ENCODE data around the gene SMIM5. TPM values are rescaled to one million over a fixed set of nuclear protein-coding genes. Genes with fewer than 3 reads are reported as not detected.
"Not testable (repeated sequence)": the region's sequence is repeated elsewhere in the genome, so short reads cannot be mapped to it uniquely, and the experiment has no call there.

The SMIM5 gene
- total RNA-seq, 1 experiment from 2014 or later, result not detected

DNA sequence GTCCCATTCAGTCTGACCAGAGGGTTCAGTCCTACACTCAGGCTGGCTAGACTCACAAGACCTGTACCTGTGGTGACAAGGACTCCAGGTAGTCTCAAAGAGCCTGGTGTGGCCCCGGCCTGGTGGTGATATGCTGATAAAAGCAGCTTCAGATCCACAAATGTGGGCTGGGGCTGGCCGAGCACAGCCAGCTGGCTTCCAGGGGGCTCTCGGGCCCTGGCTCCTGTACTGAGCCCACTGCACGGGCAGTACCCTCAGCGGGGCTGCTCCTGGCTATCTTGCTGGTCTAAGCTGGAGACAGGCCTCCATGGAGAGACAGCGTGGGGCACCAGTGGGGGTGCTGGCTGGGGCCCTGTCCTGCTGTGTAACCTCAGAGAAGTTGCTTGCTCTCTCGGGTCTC is 4.3 kb downstream of the SMIM5 start:
- H4K20me1 ChIP-seq (ENCODE audit: insufficient read depth, low read depth, low read length), result peaks cover 21% of the 10 kb centered on the region; the same call in 1 of the 2 replicates
- no peak overlapping the region for H3K4me2 ChIP-seq (ENCODE audit: low read depth, low read length, poor library complexity, severe bottlenecking)
- no peaks in the 10 kb centered on the region for H3K79me2 ChIP-seq (ENCODE audit: low read length)
- H3K9me3 ChIP-seq (ENCODE audit: low read length), result no peaks in the 10 kb centered on the region
- H3K4me1 ChIP-seq (ENCODE audit: low read length), result peaks cover 18% of the 10 kb centered on the region
- H3K9me2 ChIP-seq (replicated peaks; ENCODE audit: insufficient read depth, low read length), result no peaks in the 10 kb centered on the region
- no peaks in the 10 kb centered on the region for H3K27me3 ChIP-seq (ENCODE audit: low read length)
- DNase-seq, result no peak
- no peak overlapping the region for H2AFZ ChIP-seq (ENCODE audit: low read length)
- no peaks in the 10 kb centered on the region for H3K36me3 ChIP-seq (ENCODE audit: insufficient read depth, low read length)
- no peak overlapping the region for H3K9ac ChIP-seq (ENCODE audit: low read length)
- no peak overlapping the region for H3K4me3 ChIP-seq (ENCODE audit: low read length)
- no peak overlapping the region for H3K27ac ChIP-seq (ENCODE audit: low read length)

GRCh38 chr17:75638039-75638438 is 4.8 kb downstream of the SMIM5 start:
- not testable (repeated sequence) for H2AFZ ChIP-seq (ENCODE audit: low read length); H3K4me3 ChIP-seq (ENCODE audit: low read length)
- H4K20me1 ChIP-seq (ENCODE audit: insufficient read depth, low read depth, low read length), result peaks cover 21% of the 10 kb centered on the region; the same call in 1 of the 2 replicates

GRCh38 chr17:75638893-75639292 is 5.7 kb downstream of the SMIM5 start:
- H3K79me2 ChIP-seq (ENCODE audit: low read length), result no peaks in the 10 kb centered on the region
- no peak for DNase-seq
- no peak overlapping the region for H3K4me3 ChIP-seq (ENCODE audit: low read length)
- H4K20me1 ChIP-seq (ENCODE audit: insufficient read depth, low read depth, low read length), result peaks cover 21% of the 10 kb centered on the region; the same call in 1 of the 2 replicates
- no peak overlapping the region for H3K27ac ChIP-seq (ENCODE audit: low read length)
- no peak overlapping the region for H3K9ac ChIP-seq (ENCODE audit: low read length)
- no peaks in the 10 kb centered on the region for H3K9me2 ChIP-seq (replicated peaks; ENCODE audit: insufficient read depth, low read length)
- H3K27me3 ChIP-seq (ENCODE audit: low read length), result no peaks in the 10 kb centered on the region
- no peak overlapping the region for H3K4me2 ChIP-seq (ENCODE audit: low read depth, low read length, poor library complexity, severe bottlenecking)
- peaks cover 9% of the 10 kb centered on the region for H3K4me1 ChIP-seq (ENCODE audit: low read length)
- H2AFZ ChIP-seq (ENCODE audit: low read length), result no peak overlapping the region
- H3K36me3 ChIP-seq (ENCODE audit: insufficient read depth, low read length), result no peaks in the 10 kb centered on the region
- no peaks in the 10 kb centered on the region for H3K9me3 ChIP-seq (ENCODE audit: low read length)

More at GRCh38 chr17:75638039-75638438, 4.8 kb downstream of the SMIM5 start:
- H3K27ac ChIP-seq (ENCODE audit: low read length); H3K27me3 ChIP-seq (ENCODE audit: low read length); H3K9me3 ChIP-seq (ENCODE audit: low read length); DNase-seq; H3K9ac ChIP-seq (ENCODE audit: low read length); H3K9me2 ChIP-seq (replicated peaks; ENCODE audit: insufficient read depth, low read length); H3K4me2 ChIP-seq (ENCODE audit: low read depth, low read length, poor library complexity, severe bottlenecking); H3K36me3 ChIP-seq (ENCODE audit: insufficient read depth, low read length); H3K79me2 ChIP-seq (ENCODE audit: low read length): not testable (repeated sequence)
- peaks cover 17% of the 10 kb centered on the region for H3K4me1 ChIP-seq (ENCODE audit: low read length)

GRCh38 chr17:75639327-75639726 is 6.1 kb downstream of the SMIM5 start:
- H3K4me3 ChIP-seq (ENCODE audit: low read length), result no peak overlapping the region
- H4K20me1 ChIP-seq (ENCODE audit: insufficient read depth, low read depth, low read length), result peaks cover 17% of the 10 kb centered on the region; the same call in 1 of the 2 replicates
- no peak overlapping the region for H3K9ac ChIP-seq (ENCODE audit: low read length)
- no peak overlapping the region for H3K4me2 ChIP-seq (ENCODE audit: low read depth, low read length, poor library complexity, severe bottlenecking)
- no peak overlapping the region for H3K27ac ChIP-seq (ENCODE audit: low read length)
- no peaks in the 10 kb centered on the region for H3K36me3 ChIP-seq (ENCODE audit: insufficient read depth, low read length)
- peaks cover 4% of the 10 kb centered on the region for H3K4me1 ChIP-seq (ENCODE audit: low read length)
- H3K9me3 ChIP-seq (ENCODE audit: low read length), result no peaks in the 10 kb centered on the region
- no peaks in the 10 kb centered on the region for H3K9me2 ChIP-seq (replicated peaks; ENCODE audit: insufficient read depth, low read length)
- no peaks in the 10 kb centered on the region for H3K27me3 ChIP-seq (ENCODE audit: low read length)
- no peak overlapping the region for H2AFZ ChIP-seq (ENCODE audit: low read length)
- DNase-seq, result no peak
- no peaks in the 10 kb centered on the region for H3K79me2 ChIP-seq (ENCODE audit: low read length)

DNA sequence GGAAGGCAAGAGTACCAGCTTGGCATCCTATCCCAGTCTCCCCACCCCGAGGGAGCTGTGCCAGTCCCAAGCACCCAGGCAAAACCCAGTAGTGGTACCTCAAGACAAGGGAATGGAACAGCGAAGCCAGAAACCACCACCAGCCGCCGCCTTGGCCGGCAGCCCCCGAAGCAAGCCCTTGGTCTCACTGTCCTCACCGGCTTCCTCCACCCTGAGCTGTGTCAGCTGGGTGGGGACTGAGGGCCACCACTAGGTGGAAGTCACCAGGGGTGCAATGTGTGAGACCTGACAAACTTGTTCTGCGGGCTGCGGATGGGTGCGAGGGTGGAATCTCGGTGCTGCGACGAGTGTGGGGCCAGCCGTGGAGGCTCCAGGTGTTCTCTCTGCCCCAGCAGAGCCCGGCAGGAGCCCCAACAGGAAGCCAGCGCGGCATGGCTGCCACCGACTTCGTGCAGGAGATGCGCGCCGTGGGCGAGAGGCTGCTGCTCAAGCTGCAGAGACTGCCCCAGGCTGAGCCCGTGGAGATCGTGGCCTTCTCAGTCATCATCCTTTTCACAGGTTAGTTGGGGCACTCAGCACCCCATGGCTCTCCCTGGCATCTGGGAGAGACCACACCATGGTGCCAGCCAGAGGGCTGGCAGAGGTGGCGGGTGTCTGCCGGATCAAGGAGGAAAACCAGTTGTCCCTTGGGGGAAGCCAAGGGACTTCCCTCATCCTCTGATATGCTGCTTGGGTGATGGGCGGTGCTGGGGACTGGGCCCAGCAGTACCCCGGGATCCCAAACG is 6.7 kb downstream of the SMIM5 start:
- Histone ChIP-seq H3K36me3 (ENCODE audit: insufficient read depth, low read length) (no peaks in the 10 kb centered on the region), H3K4me3 (ENCODE audit: low read length) (no peak overlapping the region), H3K27ac (ENCODE audit: low read length) (no peak overlapping the region), H3K9ac (ENCODE audit: low read length) (no peak overlapping the region), H4K20me1 (ENCODE audit: insufficient read depth, low read depth, low read length) (0 out of 2 replicates have a peak, but pooled peaks cover 11% of the 10 kb centered on the region), H3K9me3 (ENCODE audit: low read length) (no peaks in the 10 kb centered on the region), H3K27me3 (ENCODE audit: low read length) (no peaks in the 10 kb centered on the region), H3K79me2 (ENCODE audit: low read length) (no peaks in the 10 kb centered on the region), H3K9me2 (replicated peaks; ENCODE audit: insufficient read depth, low read length) (no peaks in the 10 kb centered on the region), H3K4me2 (ENCODE audit: low read depth, low read length, poor library complexity, severe bottlenecking) (no peak overlapping the region), H3K4me1 (ENCODE audit: low read length) (no peaks in the 10 kb centered on the region), H2AFZ (ENCODE audit: low read length) (no peak overlapping the region)
- DNase-seq, result no peak

GRCh38 chr17:75640556-75641119 is 7.4 kb downstream of the SMIM5 start:
- Histone ChIP-seq H3K4me2 (ENCODE audit: low read depth, low read length, poor library complexity, severe bottlenecking) (no peak overlapping the region), H3K4me1 (ENCODE audit: low read length) (no peaks in the 10 kb centered on the region), H3K27me3 (ENCODE audit: low read length) (no peaks in the 10 kb centered on the region), H3K4me3 (ENCODE audit: low read length) (no peak overlapping the region), H3K79me2 (ENCODE audit: low read length) (no peaks in the 10 kb centered on the region), H3K27ac (ENCODE audit: low read length) (no peak overlapping the region), H2AFZ (ENCODE audit: low read length) (no peak overlapping the region), H4K20me1 (ENCODE audit: insufficient read depth, low read depth, low read length) (0 out of 2 replicates have a peak, but pooled peaks cover 8% of the 10 kb centered on the region), H3K9me2 (replicated peaks; ENCODE audit: insufficient read depth, low read length) (no peaks in the 10 kb centered on the region), H3K9ac (ENCODE audit: low read length) (no peak overlapping the region), H3K36me3 (ENCODE audit: insufficient read depth, low read length) (no peaks in the 10 kb centered on the region), H3K9me3 (ENCODE audit: low read length) (no peaks in the 10 kb centered on the region)
- no peak for DNase-seq

GRCh38 chr17:75641343-75641742 is 8.1 kb downstream of the SMIM5 start:
- H2AFZ ChIP-seq (ENCODE audit: low read length), result no peak overlapping the region
- no peak overlapping the region for H3K4me2 ChIP-seq (ENCODE audit: low read depth, low read length, poor library complexity, severe bottlenecking)
- DNase-seq, result no peak
- H3K4me3 ChIP-seq (ENCODE audit: low read length), result no peak overlapping the region
- H3K4me1 ChIP-seq (ENCODE audit: low read length), result no peaks in the 10 kb centered on the region
- H3K79me2 ChIP-seq (ENCODE audit: low read length), result no peaks in the 10 kb centered on the region
- H3K27me3 ChIP-seq (ENCODE audit: low read length), result no peaks in the 10 kb centered on the region
- no peak overlapping the region for H3K9ac ChIP-seq (ENCODE audit: low read length)
- no peaks in the 10 kb centered on the region for H3K36me3 ChIP-seq (ENCODE audit: insufficient read depth, low read length)
- no peaks in the 10 kb centered on the region for H3K9me3 ChIP-seq (ENCODE audit: low read length)
- no peak overlapping the region for H3K27ac ChIP-seq (ENCODE audit: low read length)
- H4K20me1 ChIP-seq (ENCODE audit: insufficient read depth, low read depth, low read length), result 0 out of 2 replicates have a peak, but pooled peaks cover 8% of the 10 kb centered on the region
- H3K9me2 ChIP-seq (replicated peaks; ENCODE audit: insufficient read depth, low read length), result no peaks in the 10 kb centered on the region

DNA sequence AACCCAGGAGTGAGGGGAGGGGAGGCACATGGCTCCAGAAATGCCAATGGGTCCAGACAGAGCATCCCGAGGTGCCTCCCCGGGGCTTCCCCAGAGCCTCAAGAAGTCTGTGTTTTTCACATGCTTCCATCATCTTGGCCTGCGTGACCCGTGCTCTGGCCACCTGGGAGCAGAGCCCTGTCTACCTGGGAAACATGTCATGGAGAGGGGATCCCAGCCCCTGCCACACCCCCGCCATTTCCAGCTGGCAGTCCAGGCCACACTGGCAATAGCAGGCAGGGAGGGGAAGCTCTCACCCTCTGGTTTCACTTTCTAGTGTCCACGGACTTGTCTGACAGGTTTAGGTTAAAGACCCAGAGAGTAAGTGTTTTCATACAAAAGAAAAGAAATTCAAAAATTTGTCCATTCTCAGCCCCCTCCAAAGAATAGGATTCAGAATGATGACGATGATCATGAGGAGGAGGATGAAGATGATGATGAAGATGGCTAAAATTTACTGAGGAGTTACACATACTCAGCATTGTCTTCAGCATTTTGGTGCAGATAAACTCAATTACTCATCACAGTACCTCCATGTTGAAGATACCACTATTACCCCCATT is 9.0 kb downstream of the SMIM5 start:
- Histone ChIP-seq H3K9me2 (replicated peaks; ENCODE audit: insufficient read depth, low read length) (no peaks in the 10 kb centered on the region), H3K9me3 (ENCODE audit: low read length) (no peaks in the 10 kb centered on the region), H3K9ac (ENCODE audit: low read length) (no peak overlapping the region), H3K27me3 (ENCODE audit: low read length) (no peaks in the 10 kb centered on the region), H2AFZ (ENCODE audit: low read length) (no peak overlapping the region), H3K36me3 (ENCODE audit: insufficient read depth, low read length) (no peaks in the 10 kb centered on the region), H3K4me2 (ENCODE audit: low read depth, low read length, poor library complexity, severe bottlenecking) (no peak overlapping the region), H3K4me1 (ENCODE audit: low read length) (no peaks in the 10 kb centered on the region), H3K4me3 (ENCODE audit: low read length) (no peak overlapping the region), H3K79me2 (ENCODE audit: low read length) (no peaks in the 10 kb centered on the region), H4K20me1 (ENCODE audit: insufficient read depth, low read depth, low read length) (0 out of 2 replicates have a peak, but pooled peaks cover 4% of the 10 kb centered on the region), H3K27ac (ENCODE audit: low read length) (no peak overlapping the region)
- no peak for DNase-seq
